Upper lobe of right lung (tissue), 1 donor: ENCODE data around the gene CCNK. TPM values are rescaled to one million over a fixed set of nuclear protein-coding genes. Genes with fewer than 3 reads are reported as not detected.

Experiments
- ATAC-seq: fragments of 200-7000 bp; cut with Tn5 transposase; one replicate; pipeline ENCODE4 v1.9.1; 2020; ENCODE audit warnings: mild to moderate bottlenecking, moderate library complexity
- DNase-seq: peaks from one replicate; pipeline ENCODE4 v3.0.0-alpha.2; 2020
- H3K27ac ChIP-seq: fragments of 200-600 bp; one replicate; pipeline ENCODE4 v1.8.0; 2022
- H3K27me3 ChIP-seq: fragments of 200-600 bp; one replicate; pipeline ENCODE4 v1.8.0; 2022; ENCODE audit warnings: mild to moderate bottlenecking
- H3K36me3 ChIP-seq: fragments of 200-600 bp; one replicate; pipeline ENCODE4 v1.8.0; 2022
- H3K4me1 ChIP-seq: fragments of 200-600 bp; one replicate; pipeline ENCODE4 v1.8.0; 2022
- H3K4me3 ChIP-seq: fragments of 200-600 bp; one replicate; pipeline ENCODE4 v1.8.0; 2022; ENCODE audit warnings: mild to moderate bottlenecking
- H3K9me3 ChIP-seq: fragments of 200-600 bp; one replicate; pipeline ENCODE4 v1.8.0; 2022
- CTCF ChIP-seq: fragments of 200-600 bp; IDR thresholded peaks from one replicate; pipeline ENCODE4 v1.8.0; 2022; ENCODE audit warnings: antibody characterized with exemption
- intact Hi-C: fragments of 100-400 bp; cut with DNase I; formaldehyde crosslinking; loops from one replicate; pipeline ENCODE4 v1.11.0; 2022
- total RNA-seq: library from RNA; stranded (reverse); fragmentation: NEBNext Ultra II Directional; extraction: Animal tissue kit (Norgen Biotek cat#: 25700); gene quantifications from one replicate; pipeline ENCODE4 v1.2.1, GENCODE V29; 2021
- donor health status: DM: no; HTN: yes; CAD: no; lungs with severe emphysema.

The CCNK gene
- total RNA-seq, 1 donor from 2014 or later, result 48.7 TPM

- no peak for ATAC-seq
- intact Hi-C loops, result no loop called here
- Histone ChIP-seq H3K4me1 (no peaks in the 10 kb centered on the region), H3K27ac (no peak overlapping the region), H3K4me3 (no peak overlapping the region), H3K9me3 (no peaks in the 10 kb centered on the region), H3K36me3 (peaks cover 89% of the 10 kb centered on the region), H3K27me3 (no peaks in the 10 kb centered on the region)
- TF ChIP-seq CTCF, result no peak
- no peak for DNase-seq
Observed at GRCh38 chr14:99461411-99462085, 19.7 kb upstream of the CCNK start.

GRCh38 chr14:99462210-99462609 lies 19.0 kb upstream of the CCNK start:
- H3K9me3 ChIP-seq, result no peaks in the 10 kb centered on the region
- intact Hi-C loops, result no loop called here
- no peaks in the 10 kb centered on the region for H3K27me3 ChIP-seq
- H3K4me3 ChIP-seq, result no peak overlapping the region
- H3K27ac ChIP-seq, result no peak overlapping the region
- no peak for TF ChIP-seq CTCF
- DNase-seq, result no peak
- peaks cover 82% of the 10 kb centered on the region for H3K36me3 ChIP-seq
- H3K4me1 ChIP-seq, result peaks cover under 1% of the 10 kb centered on the region
- ATAC-seq, result no peak

- no peak for ATAC-seq
- intact Hi-C loops, result no loop called here
- peaks cover 15% of the 10 kb centered on the region for H3K4me1 ChIP-seq
- no peak overlapping the region for H3K4me3 ChIP-seq
- H3K9me3 ChIP-seq, result no peaks in the 10 kb centered on the region
- peaks cover 64% of the 10 kb centered on the region for H3K36me3 ChIP-seq
- H3K27me3 ChIP-seq, result no peaks in the 10 kb centered on the region
- H3K27ac ChIP-seq, result no peak overlapping the region
- DNase-seq, result no peak
- TF ChIP-seq CTCF, result no peak
Observed at GRCh38 chr14:99463974-99464373, 17.2 kb upstream of the CCNK start.

- Histone ChIP-seq H3K27ac (no peak overlapping the region), H3K9me3 (no peaks in the 10 kb centered on the region), H3K4me3 (no peak overlapping the region), H3K4me1 (peaks cover 15% of the 10 kb centered on the region), H3K27me3 (no peaks in the 10 kb centered on the region), H3K36me3 (peaks cover 51% of the 10 kb centered on the region)
- ATAC-seq (no peak), DNase-seq (no peak)
- intact Hi-C loops, result no loop called here
- no peak for TF ChIP-seq CTCF
Observed at GRCh38 chr14:99465288-99465687, 15.9 kb upstream of the CCNK start.

- Histone ChIP-seq H3K36me3 (peaks cover 36% of the 10 kb centered on the region), H3K27me3 (no peaks in the 10 kb centered on the region), H3K9me3 (no peaks in the 10 kb centered on the region), H3K4me1 (peaks cover 15% of the 10 kb centered on the region), H3K27ac (no peak overlapping the region), H3K4me3 (no peak overlapping the region)
- no peak for ATAC-seq
- DNase-seq, result no peak
- TF ChIP-seq CTCF, result no peak
- intact Hi-C loops, result no loop called here
Observed at GRCh38 chr14:99466758-99467157, 14.5 kb upstream of the CCNK start.
